Muscle layer of colon (tissue), 2 donors: Measurements from ENCODE around the gene SLC38A10.

Source experiments
- H3K27ac ChIP-seq: one replicate; pipeline ENCODE4 v1.7.0; 2013; ENCODE audit warnings: low read depth, mild to moderate bottlenecking, low read length, moderate library complexity
- H3K27me3 ChIP-seq, 2 donors: one replicate each; pipeline ENCODE4 v1.7.0; 2013; ENCODE audit warnings: low read length in 2 of 2, mild to moderate bottlenecking in 2 of 2; ENCODE audit not compliant: insufficient read depth in 2 of 2, control insufficient read depth in 1 of 2
- H3K36me3 ChIP-seq: one replicate; pipeline ENCODE4 v1.7.0; 2013; ENCODE audit warnings: mild to moderate bottlenecking, low read length; ENCODE audit not compliant: insufficient read depth
- H3K4me1 ChIP-seq: one replicate; pipeline ENCODE4 v1.7.0; 2013; ENCODE audit warnings: mild to moderate bottlenecking, low read length; ENCODE audit not compliant: insufficient read depth
- H3K4me3 ChIP-seq, 2 donors: one replicate each; pipeline ENCODE4 v1.7.0; 2013; ENCODE audit warnings: low read length in 2 of 2, low read depth in 1 of 2, mild to moderate bottlenecking in 1 of 2, moderate library complexity in 1 of 2
- H3K9ac ChIP-seq: one replicate; pipeline ENCODE4 v1.7.0; 2013; ENCODE audit warnings: low read length
- H3K9me3 ChIP-seq: one replicate; pipeline ENCODE4 v1.7.0; 2013; ENCODE audit warnings: mild to moderate bottlenecking, low read length
- donor health status: abdominal sarcoma.
- donor health status: Adenocarcinoma of cecum.

The SLC38A10 gene

DNA sequence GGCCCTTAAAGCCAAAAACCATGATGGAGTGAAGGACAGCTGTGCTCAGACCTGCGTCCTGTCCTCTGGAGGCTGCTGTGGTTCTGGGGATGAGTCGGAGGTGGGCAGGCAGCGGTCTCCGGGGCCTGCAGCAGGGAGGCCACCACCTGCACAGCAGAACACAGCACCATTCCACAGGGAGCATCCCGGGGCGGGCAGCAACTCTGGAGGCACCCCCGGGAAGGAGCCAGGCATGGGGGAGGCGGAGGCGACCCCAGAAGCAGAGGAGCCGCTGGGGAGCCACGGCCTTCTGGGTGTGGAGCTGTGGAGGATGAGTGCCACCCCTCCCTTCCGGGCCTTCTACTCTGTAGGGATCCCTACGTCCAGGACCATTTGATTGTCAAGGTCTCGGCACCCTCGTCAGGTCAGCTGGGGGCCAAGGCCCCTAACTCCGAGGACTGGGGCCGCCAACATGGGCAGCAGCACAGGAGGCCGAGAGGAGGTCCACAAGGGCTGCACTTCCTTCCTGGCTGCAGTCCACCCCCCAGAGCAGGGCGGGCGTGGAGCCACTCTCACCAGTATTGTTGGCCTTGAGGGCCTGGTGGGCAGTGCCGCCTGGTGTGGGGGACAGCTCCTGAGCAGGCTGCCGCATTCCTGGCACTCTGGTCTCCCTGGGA is 96.2 kb downstream of the SLC38A10 start:
- H3K9ac ChIP-seq, result no peak overlapping the region
- H3K4me1 ChIP-seq, result no peaks in the 10 kb centered on the region
- no peaks in the 10 kb centered on the region for H3K9me3 ChIP-seq
- no peaks in the 10 kb centered on the region for H3K36me3 ChIP-seq
- H3K27me3 ChIP-seq, result no peaks in the 10 kb centered on the region
- no peak overlapping the region for H3K4me3 ChIP-seq
- H3K27ac ChIP-seq, result no peak overlapping the region

DNA sequence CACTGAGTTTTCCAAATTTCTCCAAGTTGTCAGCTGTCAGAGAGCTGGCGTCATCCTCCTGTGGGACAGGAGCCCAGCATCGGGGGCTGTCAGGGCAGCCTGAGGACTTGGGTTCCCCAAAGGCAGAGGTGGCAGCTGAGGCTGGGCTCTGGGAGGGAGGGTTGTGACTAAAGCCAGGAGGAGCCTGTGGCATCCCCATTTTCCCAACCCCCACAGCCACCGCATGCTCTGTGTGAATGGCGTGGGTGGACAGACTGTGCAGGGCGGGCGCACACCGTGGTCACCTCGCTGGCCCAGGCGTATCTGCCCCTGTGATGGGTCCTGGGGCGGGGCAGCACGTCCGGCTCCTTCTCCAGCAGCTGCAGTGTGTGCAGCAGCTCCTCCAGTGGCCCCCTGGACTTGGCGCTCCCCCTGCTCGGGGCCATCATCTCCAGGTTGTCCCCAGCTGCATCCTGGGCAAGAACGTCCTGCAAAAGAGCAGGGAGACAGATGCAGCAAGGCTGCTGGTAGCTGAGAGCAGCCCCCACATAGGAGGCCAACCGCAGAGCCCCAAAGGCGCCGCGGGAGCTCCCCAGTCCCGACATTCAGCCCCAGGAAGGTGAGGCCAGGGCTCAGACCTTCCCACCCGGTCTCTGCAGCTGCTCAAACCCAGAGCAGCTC is 97.1 kb downstream of the SLC38A10 start:
- H3K9ac ChIP-seq, result no peak overlapping the region
- no peak overlapping the region for H3K4me3 ChIP-seq

DNA sequence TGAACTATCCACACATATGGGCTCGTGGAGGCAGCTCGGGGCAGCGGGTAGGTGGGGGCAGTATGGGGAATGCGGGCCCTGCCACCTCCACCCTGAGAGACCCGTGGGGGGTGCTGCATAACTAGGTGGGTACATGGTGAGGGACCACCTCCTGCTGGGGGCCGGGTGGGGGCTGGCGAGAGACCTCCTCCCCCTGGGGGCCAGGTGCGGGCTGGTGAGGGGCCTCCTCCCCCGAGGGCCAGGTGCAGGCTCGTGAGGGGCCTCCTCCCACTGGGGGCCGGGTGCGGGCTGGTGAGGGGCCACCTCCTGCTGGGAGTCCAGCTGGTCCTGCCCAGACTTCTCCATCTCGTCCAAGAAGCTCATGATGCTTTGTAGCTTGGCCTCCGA is 97.7 kb downstream of the SLC38A10 start:
- Histone ChIP-seq H3K4me3 (no peak overlapping the region), H3K4me1 (no peaks in the 10 kb centered on the region)

More for the DNA sequence above, 97.1 kb downstream of the SLC38A10 start:
- Histone ChIP-seq H3K36me3 (no peaks in the 10 kb centered on the region), H3K27ac (no peak overlapping the region), H3K27me3 (no peaks in the 10 kb centered on the region), H3K9me3 (no peaks in the 10 kb centered on the region), H3K4me1 (no peaks in the 10 kb centered on the region)

DNA sequence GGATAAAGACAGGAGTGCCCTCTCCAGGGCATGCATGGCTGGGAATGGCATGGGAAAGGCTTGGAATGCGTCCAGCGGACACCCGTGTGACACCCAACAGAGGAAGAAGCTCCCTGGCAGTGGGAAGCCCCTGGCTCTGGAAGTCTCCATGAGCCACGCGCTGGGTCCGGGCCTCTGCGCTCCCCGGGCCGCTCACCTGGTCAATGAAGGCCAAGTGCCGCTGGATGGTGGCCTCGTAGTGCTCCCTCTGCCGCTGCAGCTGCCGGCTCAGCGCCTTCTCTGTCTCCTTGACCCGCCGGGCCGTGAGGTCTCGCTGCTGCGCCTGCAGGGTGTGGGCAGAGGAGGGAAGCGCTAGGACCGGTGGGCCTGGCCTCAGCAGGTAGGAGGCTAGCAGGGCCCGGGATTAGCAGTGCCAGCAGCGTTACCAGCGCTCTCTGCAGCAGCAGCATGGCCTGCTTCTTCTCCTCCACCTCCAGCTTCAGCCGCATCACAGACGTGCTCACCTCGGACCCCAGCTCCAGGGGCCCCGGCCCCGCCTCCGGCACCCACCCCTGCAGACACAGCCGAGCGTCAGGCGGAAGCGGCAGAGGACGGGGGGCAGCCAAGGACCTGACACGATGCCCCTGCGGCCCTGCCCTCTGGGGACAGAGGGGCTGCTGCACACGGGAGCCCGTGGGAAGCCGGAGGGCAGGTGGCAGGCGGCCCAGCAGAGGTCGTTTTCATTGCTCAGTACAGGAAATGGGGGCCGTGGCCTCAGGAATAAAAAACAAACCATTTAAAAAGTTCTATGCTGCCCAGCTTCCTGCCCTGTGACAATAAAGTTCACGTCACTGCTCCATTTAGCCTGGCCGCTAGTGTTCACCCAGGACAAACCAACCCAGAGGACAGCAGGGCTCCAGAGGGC is 98.3 kb downstream of the SLC38A10 start:
- Histone ChIP-seq H3K9me3 (no peaks in the 10 kb centered on the region), H3K27ac (no peak overlapping the region), H3K9ac (no peak overlapping the region), H3K27me3 (no peaks in the 10 kb centered on the region), H3K36me3 (no peaks in the 10 kb centered on the region), H3K4me3 (no peak overlapping the region), H3K4me1 (no peaks in the 10 kb centered on the region)

More for the DNA sequence above, 97.7 kb downstream of the SLC38A10 start:
- Histone ChIP-seq H3K27me3 (no peaks in the 10 kb centered on the region), H3K9me3 (no peaks in the 10 kb centered on the region), H3K9ac (no peak overlapping the region), H3K36me3 (no peaks in the 10 kb centered on the region), H3K27ac (no peak overlapping the region)

DNA sequence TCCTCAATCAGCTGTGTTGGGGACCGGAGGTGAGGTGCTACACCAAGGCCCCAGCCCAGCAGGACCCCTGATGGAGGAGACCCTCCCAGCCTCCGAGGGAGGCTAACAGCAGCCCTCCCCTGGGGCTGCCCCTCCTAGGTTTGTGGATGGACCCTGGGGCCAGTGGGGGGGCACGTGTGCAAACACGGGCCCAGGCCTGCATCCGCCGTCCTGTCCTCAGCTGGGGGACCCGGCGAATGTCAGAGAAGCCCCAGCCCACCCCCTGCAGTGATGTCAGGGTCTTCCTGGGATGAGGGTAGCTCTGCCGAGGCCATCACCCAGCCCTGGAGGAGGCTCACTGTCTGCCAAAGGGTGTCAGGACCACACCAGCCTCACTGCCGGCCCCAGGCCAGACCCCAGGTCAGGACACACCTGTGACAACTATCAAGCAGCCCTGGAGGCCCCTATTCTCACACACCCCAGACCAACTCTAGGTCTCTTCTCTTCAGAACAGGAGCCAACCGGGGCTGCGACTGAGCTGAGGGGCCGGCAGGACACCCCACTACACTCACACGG is 99.1 kb downstream of the SLC38A10 start:
- no peaks in the 10 kb centered on the region for H3K4me1 ChIP-seq
- no peaks in the 10 kb centered on the region for H3K36me3 ChIP-seq
- no peak overlapping the region for H3K27ac ChIP-seq

More for the DNA sequence above, 99.1 kb downstream of the SLC38A10 start:
- H3K9me3 ChIP-seq, result no peaks in the 10 kb centered on the region
- no peak overlapping the region for H3K4me3 ChIP-seq
- no peak overlapping the region for H3K9ac ChIP-seq
- no peaks in the 10 kb centered on the region for H3K27me3 ChIP-seq
